Suprapubic skin (tissue), 4 donors: ENCODE results near the gene DAPL1. TPM values are rescaled to one million over a fixed set of nuclear protein-coding genes. Genes with fewer than 3 reads are reported as not detected.

Source experiments
- DNase-seq, 2 donors: peaks; one replicate each; pipeline ENCODE4 v3.0.0-alpha.2; 2019; ENCODE audit warnings: low spot score in 2 of 2
- H3K27ac ChIP-seq: fragments of 200-600 bp; sonication (generic); one replicate; pipeline ENCODE4 v1.5.1; 2019
- H3K27me3 ChIP-seq: fragments of 200-600 bp; sonication (generic); one replicate; pipeline ENCODE4 v1.5.1; 2019
- H3K36me3 ChIP-seq: fragments of 200-600 bp; sonication (generic); one replicate; pipeline ENCODE4 v1.5.1; 2019
- H3K4me1 ChIP-seq: fragments of 200-600 bp; sonication (generic); one replicate; pipeline ENCODE4 v1.5.1; 2019
- H3K4me3 ChIP-seq: fragments of 200-600 bp; sonication (generic); one replicate; pipeline ENCODE4 v1.5.1; 2019; ENCODE audit warnings: mild to moderate bottlenecking
- H3K9me3 ChIP-seq: fragments of 200-600 bp; sonication (generic); one replicate; pipeline ENCODE4 v1.5.1; 2019
- EP300 ChIP-seq: sonication (generic); formaldehyde crosslinking; IDR thresholded peaks from one replicate; pipeline ENCODE4 v1.6.1; 2017; ENCODE audit warnings: antibody characterized with exemption
- POLR2A ChIP-seq, 2 donors: fragments of 450-650 bp; IDR thresholded peaks; one replicate each; pipeline ENCODE4 v1.6.1; 2017; ENCODE audit warnings: antibody characterized with exemption in 2 of 2, mild to moderate bottlenecking in 2 of 2, moderate library complexity in 2 of 2
- POLR2AphosphoS5 ChIP-seq, 3 donors: sonication (generic); formaldehyde crosslinking; IDR thresholded peaks; one replicate each; pipeline ENCODE4 v1.6.1; 2017; ENCODE audit warnings: antibody characterized with exemption in 3 of 3
- WGBS: methylation state at CpG from one replicate; pipeline ENCODE4 v1.1.5; 2018; 5-methylcytosine and 5-hydroxymethylcytosine counted together
- total RNA-seq, 4 donors: library from RNA; depleted of rRNA; stranded (reverse); fragments of >200 nt; gene quantifications; one replicate each; pipeline ENCODE4 v1.1.0, GENCODE V29; 2016
- TF ChIP-seq, protein P1 (sequence below), 2 donors: fragments of 200-600 bp in 1 of 2; fragments of 450-650 bp in 1 of 2; sonication (generic) in 1 of 2; IDR thresholded peaks; one replicate each; pipeline ENCODE4 v1.5.1; 2016 to 2019; ENCODE audit warnings: antibody characterized with exemption in 2 of 2, mild to moderate bottlenecking in 1 of 2, moderate library complexity in 1 of 2

Gene DAPL1
- total RNA-seq, 4 donors from 2014 or later: 158 to 307 (median 277) TPM

- Histone ChIP-seq H3K27ac (no peak overlapping the region), H3K4me1 (peaks cover 17% of the 10 kb centered on the region), H3K27me3 (no peaks in the 10 kb centered on the region), H3K36me3 (no peaks in the 10 kb centered on the region), H3K4me3 (no peak overlapping the region), H3K9me3 (no peaks in the 10 kb centered on the region)
- TF ChIP-seq, protein P1, sequence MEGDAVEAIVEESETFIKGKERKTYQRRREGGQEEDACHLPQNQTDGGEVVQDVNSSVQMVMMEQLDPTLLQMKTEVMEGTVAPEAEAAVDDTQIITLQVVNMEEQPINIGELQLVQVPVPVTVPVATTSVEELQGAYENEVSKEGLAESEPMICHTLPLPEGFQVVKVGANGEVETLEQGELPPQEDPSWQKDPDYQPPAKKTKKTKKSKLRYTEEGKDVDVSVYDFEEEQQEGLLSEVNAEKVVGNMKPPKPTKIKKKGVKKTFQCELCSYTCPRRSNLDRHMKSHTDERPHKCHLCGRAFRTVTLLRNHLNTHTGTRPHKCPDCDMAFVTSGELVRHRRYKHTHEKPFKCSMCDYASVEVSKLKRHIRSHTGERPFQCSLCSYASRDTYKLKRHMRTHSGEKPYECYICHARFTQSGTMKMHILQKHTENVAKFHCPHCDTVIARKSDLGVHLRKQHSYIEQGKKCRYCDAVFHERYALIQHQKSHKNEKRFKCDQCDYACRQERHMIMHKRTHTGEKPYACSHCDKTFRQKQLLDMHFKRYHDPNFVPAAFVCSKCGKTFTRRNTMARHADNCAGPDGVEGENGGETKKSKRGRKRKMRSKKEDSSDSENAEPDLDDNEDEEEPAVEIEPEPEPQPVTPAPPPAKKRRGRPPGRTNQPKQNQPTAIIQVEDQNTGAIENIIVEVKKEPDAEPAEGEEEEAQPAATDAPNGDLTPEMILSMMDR (IDR thresholded peaks at IDR 0.05): no peak
- TF ChIP-seq POLR2A (IDR thresholded peaks at IDR 0.05): no peak
- no peak for TF ChIP-seq EP300
- no peak for TF ChIP-seq POLR2AphosphoS5 (IDR thresholded peaks at IDR 0.05)
- 63% methylated on average over 5 of the region's 5 CpGs for WGBS
- DNase-seq: no peak
Observed at GRCh38 chr2:158815658-158816057, 20.5 kb downstream of the DAPL1 start.

DNA sequence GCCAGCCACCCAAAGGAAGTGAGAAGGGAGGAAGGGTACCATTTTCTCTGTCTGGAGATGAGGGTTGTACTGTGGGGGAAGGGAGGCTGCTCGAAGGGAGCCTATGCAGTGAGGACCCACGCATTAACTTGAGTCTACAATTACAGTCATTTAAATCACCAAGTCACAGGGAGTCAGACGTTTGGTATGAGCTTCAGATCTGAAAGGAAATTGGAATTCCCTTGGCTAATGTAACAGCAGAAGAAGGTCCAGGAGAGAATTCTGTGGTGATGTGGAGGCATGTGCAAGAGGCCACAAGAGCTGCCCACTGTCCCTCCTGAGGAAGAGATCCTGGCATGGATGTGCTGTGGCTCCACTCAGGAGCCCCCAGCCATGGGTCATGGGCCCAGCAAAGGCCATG is 22.5 kb downstream of the DAPL1 start:
- Histone ChIP-seq H3K4me3 (no peak overlapping the region), H3K27me3 (no peaks in the 10 kb centered on the region), H3K36me3 (no peaks in the 10 kb centered on the region), H3K9me3 (no peaks in the 10 kb centered on the region), H3K27ac (no peak overlapping the region), H3K4me1 (peaks cover 9% of the 10 kb centered on the region)
- TF ChIP-seq EP300 (no peak), POLR2AphosphoS5 (IDR thresholded peaks at IDR 0.05) (no peak), POLR2A (IDR thresholded peaks at IDR 0.05) (no peak)
- TF ChIP-seq, protein P1 (IDR thresholded peaks at IDR 0.05): no peak
- DNase-seq: no peak
- 64% methylated on average over 3 of the region's 3 CpGs for WGBS

- H3K27me3 ChIP-seq: no peaks in the 10 kb centered on the region
- H3K9me3 ChIP-seq: no peaks in the 10 kb centered on the region
- no peak overlapping the region for H3K4me3 ChIP-seq
- WGBS: 80% methylated on average over 3 of the region's 3 CpGs
- TF ChIP-seq POLR2AphosphoS5 (IDR thresholded peaks at IDR 0.05) (no peak), EP300 (no peak)
- TF ChIP-seq, protein P1 (IDR thresholded peaks at IDR 0.05): no peak
- H3K4me1 ChIP-seq: peaks cover 9% of the 10 kb centered on the region
- H3K36me3 ChIP-seq: no peaks in the 10 kb centered on the region
- no peak overlapping the region for H3K27ac ChIP-seq
- DNase-seq: no peak
Observed at GRCh38 chr2:158818511-158818910, 23.4 kb downstream of the DAPL1 start.

DNA sequence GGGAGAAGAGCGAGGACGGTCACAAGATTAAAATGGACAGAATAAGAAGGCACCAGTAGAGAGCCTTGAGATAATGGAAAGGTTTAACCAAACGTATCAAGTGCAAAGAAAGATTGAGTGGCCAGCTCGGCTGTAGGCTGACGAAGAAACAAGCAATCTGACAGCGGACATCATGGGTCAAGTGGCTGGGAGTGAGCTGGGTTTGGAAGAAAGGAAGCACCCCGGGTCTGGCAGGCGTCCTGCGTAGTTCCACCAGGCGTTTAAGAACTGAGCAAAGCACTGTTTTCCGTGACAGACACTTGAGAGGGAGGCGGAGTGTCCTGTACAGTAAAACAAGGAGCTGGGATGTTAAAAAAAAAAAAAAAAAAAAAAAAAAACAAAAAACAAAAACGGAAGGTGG is 27.1 kb downstream of the DAPL1 start:
- Histone ChIP-seq H3K27me3 (no peaks in the 10 kb centered on the region), H3K36me3 (no peaks in the 10 kb centered on the region), H3K4me1 (no peaks in the 10 kb centered on the region), H3K27ac (no peak overlapping the region), H3K9me3 (no peaks in the 10 kb centered on the region), H3K4me3 (no peak overlapping the region)
- DNase-seq: no peak
- WGBS: 90% methylated on average over 13 of the region's 13 CpGs
- TF ChIP-seq, protein P1 (IDR thresholded peaks at IDR 0.05): no peak
- TF ChIP-seq EP300 (no peak), POLR2A (IDR thresholded peaks at IDR 0.05) (no peak)

DNA sequence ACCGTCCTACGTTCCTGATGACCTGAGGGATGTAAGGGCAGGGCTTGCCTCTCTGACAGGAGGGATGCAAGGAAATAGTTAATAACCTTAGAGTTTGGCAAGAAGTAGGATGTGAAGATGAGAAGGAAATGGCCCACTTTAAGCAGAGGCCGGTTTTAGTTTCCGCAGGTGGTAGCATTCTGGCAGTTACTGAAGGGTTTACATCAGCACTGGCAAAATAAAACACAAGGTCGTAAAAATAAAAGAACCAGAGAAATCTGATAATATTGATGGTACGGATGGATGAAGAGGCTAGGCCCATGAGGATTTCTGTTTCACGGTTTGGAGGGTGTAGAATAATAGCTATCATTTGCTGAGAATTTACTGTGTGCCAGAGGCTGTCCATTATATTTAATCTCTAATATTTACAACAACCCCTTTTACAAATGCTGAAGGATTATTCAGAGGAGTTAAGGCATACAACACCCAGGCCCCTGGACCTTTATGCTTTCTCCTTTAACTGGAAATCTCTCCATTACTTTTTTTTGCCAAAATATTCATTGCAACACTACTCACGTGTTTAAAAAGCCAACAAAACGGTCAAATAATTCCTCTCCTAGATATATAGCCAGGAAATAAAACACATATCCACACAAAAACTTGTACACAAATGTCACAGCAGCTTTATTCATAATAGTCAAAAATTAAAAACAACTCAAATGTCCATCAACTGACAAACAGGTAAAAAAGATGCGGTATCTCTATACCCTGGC is 28.5 kb downstream of the DAPL1 start:
- no peak overlapping the region for H3K27ac ChIP-seq
- no peaks in the 10 kb centered on the region for H3K36me3 ChIP-seq
- H3K4me1 ChIP-seq: no peaks in the 10 kb centered on the region
- 80% methylated on average over 10 of the region's 10 CpGs for WGBS
- DNase-seq: no peak
- TF ChIP-seq POLR2A (IDR thresholded peaks at IDR 0.05) (no peak), POLR2AphosphoS5 (IDR thresholded peaks at IDR 0.05) (no peak), EP300 (no peak)
- TF ChIP-seq, protein P1 (IDR thresholded peaks at IDR 0.05): no peak
- no peak overlapping the region for H3K4me3 ChIP-seq
- H3K27me3 ChIP-seq: no peaks in the 10 kb centered on the region
- H3K9me3 ChIP-seq: no peaks in the 10 kb centered on the region
